K562 (cell line): ENCODE measurements around the gene SPRY4. TPM values are rescaled to one million over a fixed set of nuclear protein-coding genes. Genes with fewer than 3 reads are reported as not detected.

Source experiments
- ADNP ChIP-seq: fragments of 200-800 bp; sonication (Bioruptor generic); IDR thresholded peaks from 2 replicates; pipeline ENCODE4 v1.6.1; 2016; ENCODE audit warnings: missing genetic modification characterization, missing compliant biosample characterization
- CHAMP1 ChIP-seq: fragments of 450-650 bp; IDR thresholded peaks from 2 replicates; pipeline ENCODE4 v1.6.1; 2016; ENCODE audit warnings: mild to moderate bottlenecking
- COPS2 ChIP-seq: fragments of 450-650 bp; conservative IDR thresholded peaks from 2 replicates; pipeline ENCODE4 v1.6.1; 2016; ENCODE audit warnings: mild to moderate bottlenecking, moderate library complexity
- CREB5 ChIP-seq: fragments of 250-450 bp; sonication (Bioruptor Pico); IDR thresholded peaks from 2 replicates; pipeline ENCODE4 v1.5.0; 2020; ENCODE audit warnings: mild to moderate bottlenecking
- EP300 ChIP-seq: IDR thresholded peaks from 2 replicates; pipeline ENCODE4 v1.6.1; 2012; ENCODE audit warnings: low read length, improper control_type of control experiment
- ETV6 ChIP-seq, 3 experiments: fragments of 150-350 bp in 1 of 3; sonication (generic) in 1 of 3; formaldehyde crosslinking in 1 of 3; IDR thresholded peaks; 2 replicates each; pipeline versions ENCODE4 v1.6.1 to v1.8.0; 2014 to 2022; ENCODE audit warnings: borderline replicate concordance in 2 of 3, low read depth in 2 of 3, antibody characterized with exemption in 1 of 3, low read length in 1 of 3, mild to moderate bottlenecking in 1 of 3, missing genetic modification reagents in 1 of 3
- FOXP4 ChIP-seq: sonication (generic); formaldehyde crosslinking; IDR thresholded peaks from 2 replicates; pipeline ENCODE4 v1.8.0; 2022; ENCODE audit warnings: mild to moderate bottlenecking, missing genetic modification reagents, borderline replicate concordance
- RBFOX2 ChIP-seq: fragments of 200-400 bp; formaldehyde crosslinking; IDR thresholded peaks from 2 replicates; pipeline ENCODE4 v1.6.1; 2017; ENCODE audit warnings: low read depth, mild to moderate bottlenecking, low read length, moderate library complexity
- RBM25 ChIP-seq: fragments of 200-400 bp; formaldehyde crosslinking; IDR thresholded peaks from 2 replicates; pipeline ENCODE4 v1.6.1; 2018; ENCODE audit warnings: low read length, low read depth, moderate library complexity; ENCODE audit not compliant: severe bottlenecking
- SMARCB1 ChIP-seq: IDR thresholded peaks from 2 replicates; pipeline ENCODE4 v1.6.1; 2011; ENCODE audit warnings: improper control_type of control experiment, low read depth; ENCODE audit not compliant: insufficient read length
- TEAD4 ChIP-seq, 2 experiments: sonication (generic) in 1 of 2; formaldehyde crosslinking in 1 of 2; IDR thresholded peaks; 2 replicates each; pipeline versions ENCODE4 v1.6.1 to v1.8.0; 2012 to 2022; ENCODE audit warnings: borderline replicate concordance in 1 of 2, inconsistent platforms in 1 of 2, low read length in 1 of 2, mild to moderate bottlenecking in 1 of 2, missing genetic modification reagents in 1 of 2
- ZBED1 ChIP-seq: IDR thresholded peaks from 2 replicates; pipeline ENCODE4 v1.6.1; 2014
- ZC3H4 ChIP-seq: sonication (generic); formaldehyde crosslinking; IDR thresholded peaks from 2 replicates; pipeline ENCODE4 v1.9.0; 2021; ENCODE audit warnings: missing genetic modification reagents, borderline replicate concordance
- ZFP1 ChIP-seq: fragments of 450-650 bp; formaldehyde crosslinking; IDR thresholded peaks from 2 replicates; pipeline ENCODE4 v1.4.0; 2020; ENCODE audit warnings: mild to moderate bottlenecking, mixed read lengths
- ZHX1 ChIP-seq: fragments of 150-350 bp; conservative IDR thresholded peaks from 2 replicates; pipeline ENCODE4 v1.6.1; 2014; ENCODE audit warnings: low read length
- ZNF507 ChIP-seq: conservative IDR thresholded peaks from 2 replicates; pipeline ENCODE4 v1.6.1; 2017; ENCODE audit warnings: missing genetic modification characterization, missing compliant biosample characterization
- ZNF589 ChIP-seq: fragments of 200-800 bp; sonication (Bioruptor generic); IDR thresholded peaks from 2 replicates; pipeline ENCODE4 v1.6.1; 2016; ENCODE audit warnings: low read depth, missing genetic modification characterization, missing compliant biosample characterization
- ZZZ3 ChIP-seq: fragments of 450-650 bp; IDR thresholded peaks from 2 replicates; pipeline ENCODE4 v1.6.1; 2016; ENCODE audit warnings: antibody characterized with exemption, mild to moderate bottlenecking, moderate library complexity
- polyA plus RNA-seq, 8 experiments: library from polyadenylated mRNA; depleted of rRNA in 4 of 8; stranded (reverse) in 5 of 8; unstranded in 3 of 8; fragments of >200 nt; fragmentation: Nextera tagmentation in 2 of 8; fragmentation: Illumina TruSeq in 1 of 8; extraction: Ambion mirVana in 2 of 8; extraction: Trizol in 1 of 8; gene quantifications; 2 replicates each; pipeline versions ENCODE4 v1.2.1 to v1.2.3, GENCODE V29; 2011 to 2014; ENCODE audit warnings: inconsistent platforms in 1 of 8, missing spikeins in 1 of 8
- total RNA-seq, 7 experiments: library from RNA; depleted of rRNA in 6 of 7; stranded (reverse); fragments of >200 nt in 6 of 7; fragmentation: Illumina TruSeq in 2 of 7; extraction: Trizol in 2 of 7; gene quantifications; 2 replicates each; pipeline versions ENCODE4 v1.2.1 to v1.2.3, GENCODE V29; 2011 to 2021; ENCODE audit warnings: low replicate concordance in 1 of 7

SPRY4 gene
- total and polyA plus RNA-seq, 9 of the 15 experiments (the other 6 are each of a cell fraction or from before 2014, with no cell fraction given): 2.6 to 24.2 (median 9.5) TPM

- peak; percentile 75 for TF ChIP-seq RBM25
- no peak for TF ChIP-seq FOXP4 (CRISPR knock-in tag)
- TF ChIP-seq ZC3H4 (CRISPR knock-in tag): no peak
- TF ChIP-seq ZHX1: no peak
- TF ChIP-seq ZNF589 (CRISPR knock-in tag): no peak
- no peak for TF ChIP-seq TEAD4 (IDR thresholded peaks at IDR 0.05; ENCODE audit: low read length)
- TF ChIP-seq TEAD4 (CRISPR knock-in tag; IDR thresholded peaks at IDR 0.05; ENCODE audit: borderline replicate concordance): no peak
- no peak for TF ChIP-seq CHAMP1
- no peak for TF ChIP-seq SMARCB1
- no peak for TF ChIP-seq ZZZ3
- TF ChIP-seq EP300: no peak
- no peak for TF ChIP-seq CREB5
- TF ChIP-seq ZFP1: no peak
- no peak for TF ChIP-seq ETV6 (IDR thresholded peaks at IDR 0.05; ENCODE audit: borderline replicate concordance in 1 of 2, low read depth in 2 of 2, low read length in 1 of 2)
- TF ChIP-seq ETV6 (CRISPR knock-in tag; IDR thresholded peaks at IDR 0.05; ENCODE audit: borderline replicate concordance): no peak
- no peak for TF ChIP-seq COPS2
- no peak for TF ChIP-seq ZBED1
- TF ChIP-seq ADNP (tag): peak; percentile 34; the same call in 1 of the 2 replicates
- no peak for TF ChIP-seq ZNF507 (tag)
- TF ChIP-seq RBFOX2: no peak
These were observed 34.9 kb downstream of the SPRY4 start (continued) for GRCh38 chr5:142289708-142290576.
